SU-DHL-6 (cell line): ENCODE results near the gene KIF13A.

Experiments
- H2AFZ ChIP-seq: fragments of 200-600 bp; sonication (generic); 2 replicates; pipeline ENCODE4 v1.6.1; 2014; ENCODE audit warnings: low read depth, mild to moderate bottlenecking, moderate library complexity, mixed read lengths, antibody characterized with exemption, low read length; ENCODE audit not compliant: severe bottlenecking
- H3F3A ChIP-seq: fragments of 200-600 bp; shearing (Covaris generic); 2 replicates; pipeline ENCODE4 v1.6.0; 2016; ENCODE audit warnings: antibody characterized with exemption, mild to moderate bottlenecking; ENCODE audit not compliant: insufficient read depth
- H3K27ac ChIP-seq: fragments of 200-600 bp; sonication (generic); 2 replicates; pipeline ENCODE4 v1.5.1; 2016; ENCODE audit warnings: low read depth, mild to moderate bottlenecking, low read length, moderate library complexity, mixed read lengths
- H3K27me3 ChIP-seq: fragments of 200-600 bp; sonication (generic), shearing (Covaris generic); 2 replicates; pipeline ENCODE4 v1.6.0; 2014; ENCODE audit warnings: mild to moderate bottlenecking, low read length
- H3K36me3 ChIP-seq: fragments of 200-600 bp; sonication (generic); 2 replicates; pipeline ENCODE4 v1.6.1; 2014; ENCODE audit warnings: mild to moderate bottlenecking, low read length, mixed read lengths
- H3K4me2 ChIP-seq: fragments of 300-600, 200-600 bp; shearing (Covaris generic), sonication (generic); 2 replicates; pipeline ENCODE4 v1.6.0; 2014; ENCODE audit warnings: low read length, low read depth, mild to moderate bottlenecking; ENCODE audit not compliant: poor library complexity, severe bottlenecking
- H3K4me3 ChIP-seq: fragments of 200-600 bp; sonication (generic); 2 replicates; pipeline ENCODE4 v1.5.1; 2014; ENCODE audit warnings: antibody characterized with exemption, low read length, mild to moderate bottlenecking, mixed read lengths; ENCODE audit not compliant: insufficient read depth, poor library complexity, severe bottlenecking
- H3K79me2 ChIP-seq: fragments of 200-600 bp; sonication (generic); 2 replicates; pipeline ENCODE4 v1.6.1; 2014; ENCODE audit warnings: mild to moderate bottlenecking, low read length, moderate library complexity; ENCODE audit not compliant: insufficient read depth
- H3K9ac ChIP-seq: fragments of 200-600 bp; sonication (generic); 2 replicates; pipeline ENCODE4 v1.7.0; 2014; ENCODE audit warnings: mild to moderate bottlenecking, low read length
- H3K9me2 ChIP-seq: fragments of 200-600 bp; sonication (generic); replicated peaks from 2 replicates; pipeline ENCODE4 v1.6.1; 2014; ENCODE audit warnings: low read length; ENCODE audit not compliant: insufficient read depth
- H3K9me3 ChIP-seq: fragments of 200-600 bp; sonication (generic); 2 replicates; pipeline ENCODE4 v1.6.1; 2014; ENCODE audit warnings: low read length, mixed read lengths; ENCODE audit not compliant: insufficient read depth
- H4K20me1 ChIP-seq: fragments of 200-600 bp; sonication (generic); 2 replicates; pipeline ENCODE4 v1.6.1; 2014; ENCODE audit warnings: low read depth, mild to moderate bottlenecking, antibody characterized with exemption, low read length, moderate library complexity, mixed read lengths
- CTCF ChIP-seq: fragments of 200-600 bp; sonication (generic); IDR thresholded peaks from one replicate; pipeline ENCODE4 v1.5.1; 2017; ENCODE audit warnings: antibody characterized with exemption, mild to moderate bottlenecking, low read length, moderate library complexity; ENCODE audit not compliant: insufficient read depth, poor library complexity, severe bottlenecking
- EZH2phosphoT487 ChIP-seq: fragments of 200-600 bp; sonication (generic), shearing (Covaris generic); conservative IDR thresholded peaks from 2 replicates; pipeline ENCODE4 v1.6.1; 2018; ENCODE audit warnings: mild to moderate bottlenecking, antibody characterized with exemption, low read length, moderate library complexity, mixed read lengths

The KIF13A gene

GRCh38 chr6:17851720-17852161 is 135.7 kb downstream of the KIF13A start:
- H3K27me3 ChIP-seq = no peaks in the 10 kb centered on the region
- no peak overlapping the region for H3K27ac ChIP-seq
- H3K36me3 ChIP-seq = no peaks in the 10 kb centered on the region
- no peak overlapping the region for H3K4me2 ChIP-seq
- H4K20me1 ChIP-seq = no peaks in the 10 kb centered on the region
- no peaks in the 10 kb centered on the region for H3F3A ChIP-seq
- H3K9ac ChIP-seq = no peak overlapping the region
- H2AFZ ChIP-seq = no peak overlapping the region
- TF ChIP-seq EZH2phosphoT487 = no peak
- TF ChIP-seq CTCF = no peak
- no peaks in the 10 kb centered on the region for H3K9me2 ChIP-seq
- no peaks in the 10 kb centered on the region for H3K79me2 ChIP-seq
- H3K9me3 ChIP-seq = no peaks in the 10 kb centered on the region
- no peak overlapping the region for H3K4me3 ChIP-seq

GRCh38 chr6:17851001-17851719 is 136.3 kb downstream of the KIF13A start:
- no peaks in the 10 kb centered on the region for H3K9me3 ChIP-seq
- no peak overlapping the region for H2AFZ ChIP-seq
- H4K20me1 ChIP-seq = no peaks in the 10 kb centered on the region
- no peak overlapping the region for H3K4me3 ChIP-seq
- no peaks in the 10 kb centered on the region for H3F3A ChIP-seq
- no peak overlapping the region for H3K9ac ChIP-seq
- no peak overlapping the region for H3K4me2 ChIP-seq
- no peak overlapping the region for H3K27ac ChIP-seq
- no peak for TF ChIP-seq CTCF
- no peak for TF ChIP-seq EZH2phosphoT487
- H3K36me3 ChIP-seq = no peaks in the 10 kb centered on the region
- no peaks in the 10 kb centered on the region for H3K27me3 ChIP-seq
- no peaks in the 10 kb centered on the region for H3K9me2 ChIP-seq
- no peaks in the 10 kb centered on the region for H3K79me2 ChIP-seq

GRCh38 chr6:17850281-17850680 is 137.2 kb downstream of the KIF13A start:
- no peak overlapping the region for H3K4me3 ChIP-seq
- no peaks in the 10 kb centered on the region for H3K27me3 ChIP-seq
- H3K9me3 ChIP-seq = no peaks in the 10 kb centered on the region
- no peaks in the 10 kb centered on the region for H3F3A ChIP-seq
- no peak overlapping the region for H2AFZ ChIP-seq
- H4K20me1 ChIP-seq = no peaks in the 10 kb centered on the region
- H3K36me3 ChIP-seq = no peaks in the 10 kb centered on the region
- no peak overlapping the region for H3K27ac ChIP-seq
- H3K4me2 ChIP-seq = no peak overlapping the region
- TF ChIP-seq EZH2phosphoT487 = no peak
- TF ChIP-seq CTCF = no peak
- no peaks in the 10 kb centered on the region for H3K79me2 ChIP-seq
- H3K9me2 ChIP-seq = no peaks in the 10 kb centered on the region
- H3K9ac ChIP-seq = no peak overlapping the region
